GM19324 (cell line): ENCODE data around the gene FADS2.
"Not testable (repeated sequence)": the region's sequence is repeated elsewhere in the genome, so short reads cannot be mapped to it uniquely, and the experiment has no call there.

ENCODE experiments used
- ATAC-seq: cut with Tn5 transposase; IDR thresholded peaks from one replicate; pipeline ENCODE4 v1.9.1; 2021; ENCODE audit warnings: mild to moderate bottlenecking, moderate library complexity; ENCODE audit not compliant: unreplicated experiment, low FRiP score

FADS2 gene

GRCh38 chr11:61864814-61865775 lies 37.0 kb downstream of the FADS2 start:
- no peak for ATAC-seq

GRCh38 chr11:61866231-61866957 lies 38.3 kb downstream of the FADS2 start:
- no peak for ATAC-seq

DNA sequence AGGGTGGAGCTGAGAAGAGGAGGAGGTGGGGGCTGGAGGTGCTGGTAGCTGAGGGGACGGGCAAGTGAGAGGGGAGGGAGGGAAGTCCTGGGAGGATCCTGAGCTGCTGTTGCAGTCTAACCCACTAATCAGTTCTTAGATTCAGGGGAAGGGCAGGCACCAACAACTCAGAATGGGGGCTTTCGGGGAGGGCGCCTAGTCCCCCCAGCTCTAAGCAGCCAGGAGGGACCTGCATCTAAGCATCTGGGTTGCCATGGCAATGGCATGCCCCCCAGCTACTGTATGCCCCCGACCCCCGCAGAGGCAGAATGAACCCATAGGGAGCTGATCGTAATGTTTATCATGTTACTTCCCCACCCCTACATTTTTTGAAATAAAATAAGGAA lies 38.9 kb downstream of the FADS2 start:
- ATAC-seq: no peak

- ATAC-seq: no peak
These were observed 40.7 kb downstream of the FADS2 start for GRCh38 chr11:61868571-61869428.

- no peak for ATAC-seq
These were observed 41.3 kb downstream of the FADS2 start for GRCh38 chr11:61869429-61869707.

DNA sequence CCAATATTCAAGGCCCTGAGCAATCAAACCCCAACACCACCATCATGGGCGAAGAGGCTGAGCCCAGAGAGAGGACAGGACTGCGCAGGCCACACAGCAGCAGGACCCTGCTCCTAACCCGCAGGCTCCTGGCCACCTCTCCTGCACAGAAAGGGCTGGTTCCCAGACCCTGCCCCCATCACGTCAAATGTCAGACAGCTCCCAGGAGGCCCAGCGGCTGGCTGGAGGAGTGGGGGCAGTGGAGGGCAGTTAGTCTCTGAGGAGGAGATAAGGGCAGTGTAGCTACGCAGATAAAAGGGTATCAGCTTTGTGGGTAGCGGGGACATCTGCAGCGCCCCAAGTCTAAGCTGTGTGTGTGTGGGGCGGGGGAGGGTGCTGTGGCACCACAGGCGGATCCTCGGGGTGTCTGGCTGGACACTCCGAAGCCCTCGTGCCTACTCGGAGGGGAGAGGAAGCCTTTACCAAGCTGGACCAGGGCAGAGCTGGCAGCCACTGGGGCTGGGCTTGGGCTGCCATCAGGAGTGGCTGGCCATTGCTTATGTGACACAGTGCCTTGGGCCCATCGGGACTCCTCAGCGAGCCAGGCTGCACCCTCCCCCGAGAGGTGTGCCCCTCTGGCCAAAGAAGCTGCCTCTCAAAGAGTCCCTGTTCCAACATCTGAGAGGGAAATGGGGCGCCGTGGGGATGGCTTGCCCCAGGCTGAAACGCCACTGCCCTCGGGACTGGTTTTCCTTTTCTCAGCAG lies 41.8 kb downstream of the FADS2 start:
- ATAC-seq: no peak

DNA sequence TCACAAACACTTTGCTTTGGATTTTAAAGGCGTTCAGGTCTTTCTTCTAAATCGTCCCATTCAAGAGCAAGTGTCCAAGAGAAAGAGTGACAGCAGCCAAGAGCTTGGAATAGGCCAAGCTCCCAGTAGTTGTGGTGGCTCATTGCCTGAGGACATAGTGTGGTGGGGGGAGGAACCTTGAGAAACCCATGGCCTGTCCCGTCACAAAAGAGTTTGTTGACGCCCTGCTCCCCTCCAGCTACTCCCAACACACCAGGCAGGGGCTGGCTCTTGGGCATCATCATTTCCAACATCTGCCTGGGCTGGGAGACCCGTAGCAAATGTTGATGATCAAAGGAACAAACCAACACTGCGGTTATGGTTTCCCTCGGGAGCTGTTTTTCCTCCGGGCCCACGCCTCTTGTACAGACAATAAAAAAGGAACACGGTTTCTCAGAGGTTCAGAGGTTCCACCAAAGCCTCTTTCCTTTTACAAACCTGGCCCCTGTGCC lies 42.5 kb downstream of the FADS2 start:
- no peak for ATAC-seq

DNA sequence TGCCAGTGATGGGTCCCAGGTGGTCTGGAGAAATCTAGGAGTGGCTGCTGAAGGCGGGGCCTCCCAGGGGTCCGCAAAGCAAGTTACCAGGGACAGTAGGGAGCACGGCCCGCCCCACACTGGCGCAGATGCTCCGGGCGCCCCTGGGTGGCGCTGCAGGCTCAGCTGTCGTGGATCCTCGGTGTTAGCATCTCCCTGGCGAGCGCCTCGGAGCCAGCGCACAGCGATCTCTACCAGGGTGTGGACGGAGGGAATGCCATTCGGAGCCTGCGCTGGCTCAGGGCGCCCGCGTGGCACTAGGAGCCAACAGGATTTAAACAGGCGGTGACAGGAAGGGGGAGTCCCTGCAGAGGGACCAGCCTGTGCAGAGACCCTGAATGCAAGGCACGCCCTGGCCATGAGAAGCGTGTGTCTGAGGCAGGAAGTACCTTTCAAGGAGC lies 43.1 kb downstream of the FADS2 start:
- no peak for ATAC-seq

- no peak for ATAC-seq
These were observed 45.0 kb downstream of the FADS2 start for GRCh38 chr11:61872935-61873565.

- no peak for ATAC-seq
These were observed 45.7 kb downstream of the FADS2 start for GRCh38 chr11:61873588-61874376.

DNA sequence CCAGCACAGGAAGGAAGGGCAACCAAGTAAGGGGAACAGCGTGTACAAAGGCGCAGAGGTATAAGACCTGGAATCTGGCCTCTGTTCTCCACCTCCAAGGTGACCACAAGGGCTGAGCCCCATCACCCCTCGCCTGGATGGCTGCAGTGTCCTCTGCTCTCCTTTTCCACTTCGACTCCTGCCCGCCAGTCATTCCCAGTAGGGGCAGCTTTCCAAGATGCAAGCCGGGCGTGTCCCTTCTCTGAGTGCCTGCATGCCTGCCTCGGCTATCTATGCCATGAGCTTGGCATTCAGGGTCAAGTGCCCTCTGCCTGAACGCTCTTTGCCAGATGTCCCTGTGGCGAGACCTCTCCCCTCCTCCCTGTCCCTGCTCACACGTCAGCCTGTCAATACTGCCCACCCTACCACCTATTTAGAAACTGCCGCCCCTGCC lies 46.3 kb downstream of the FADS2 start:
- no peak for ATAC-seq

- no peak for ATAC-seq
These were observed 46.8 kb downstream of the FADS2 start for GRCh38 chr11:61874853-61875252.

- ATAC-seq: no peak
These were observed 47.6 kb downstream of the FADS2 start for GRCh38 chr11:61875698-61876097.

DNA sequence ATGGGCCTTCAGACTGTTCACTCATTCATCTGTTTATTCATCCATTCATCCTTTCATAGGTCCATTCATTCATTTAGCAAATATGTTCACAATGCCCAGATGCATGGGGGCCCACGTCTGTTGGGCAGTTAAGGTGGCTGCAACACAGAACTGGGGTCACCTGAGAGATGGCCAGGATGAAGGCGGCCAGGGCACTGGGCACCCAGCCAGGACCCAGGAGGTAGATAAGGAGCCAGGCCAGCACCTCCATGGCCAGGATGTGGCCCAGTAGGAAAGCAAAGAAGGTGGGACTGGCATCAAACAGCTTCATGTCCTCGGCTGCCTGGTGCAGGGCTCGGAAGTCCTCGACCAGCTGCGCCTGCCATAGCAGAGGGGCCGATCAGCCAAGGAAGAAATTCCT lies 51.1 kb downstream of the FADS2 start:
- no peak for ATAC-seq

DNA sequence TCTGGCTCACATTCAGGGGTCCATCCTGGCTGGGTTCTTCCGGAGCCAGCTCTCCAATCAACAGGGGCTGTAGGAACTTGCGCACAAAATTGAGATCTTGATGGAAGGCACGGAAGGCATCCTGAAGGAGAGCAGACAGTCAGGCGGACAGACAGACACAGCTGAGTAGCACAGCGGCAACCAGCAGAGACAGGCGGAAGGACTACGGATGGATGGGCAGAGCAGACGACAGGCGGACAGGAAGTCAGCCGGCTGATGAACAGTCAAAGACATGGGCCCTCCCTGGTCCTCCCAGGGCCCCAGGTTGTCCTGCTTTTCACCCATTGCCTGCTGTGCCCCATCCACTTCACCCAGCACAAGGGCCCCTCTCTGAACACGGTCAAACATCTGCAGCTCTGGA lies 51.9 kb downstream of the FADS2 start:
- ATAC-seq: no peak

GRCh38 chr11:61880454-61880853 lies 52.4 kb downstream of the FADS2 start:
- ATAC-seq: no peak

DNA sequence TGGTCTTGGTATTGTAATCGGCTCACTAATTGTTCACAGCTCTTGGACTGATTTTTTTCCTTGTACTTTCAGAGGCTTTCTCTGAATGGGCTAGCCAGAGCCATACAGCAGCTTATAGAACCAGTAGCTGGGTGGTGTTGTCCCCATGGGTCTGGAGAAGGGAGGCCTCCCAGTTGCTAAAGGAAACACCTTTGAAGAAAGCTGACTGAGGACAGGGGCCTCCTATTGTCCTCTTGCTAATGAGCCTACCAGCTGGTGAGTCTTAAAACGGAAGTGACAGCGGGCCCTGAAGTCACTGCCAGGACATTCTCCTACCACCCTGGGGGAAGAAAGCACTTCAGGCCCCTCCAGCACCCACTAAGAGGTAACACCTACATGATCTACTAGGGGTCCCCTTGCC lies 53.3 kb downstream of the FADS2 start:
- no peak for ATAC-seq

DNA sequence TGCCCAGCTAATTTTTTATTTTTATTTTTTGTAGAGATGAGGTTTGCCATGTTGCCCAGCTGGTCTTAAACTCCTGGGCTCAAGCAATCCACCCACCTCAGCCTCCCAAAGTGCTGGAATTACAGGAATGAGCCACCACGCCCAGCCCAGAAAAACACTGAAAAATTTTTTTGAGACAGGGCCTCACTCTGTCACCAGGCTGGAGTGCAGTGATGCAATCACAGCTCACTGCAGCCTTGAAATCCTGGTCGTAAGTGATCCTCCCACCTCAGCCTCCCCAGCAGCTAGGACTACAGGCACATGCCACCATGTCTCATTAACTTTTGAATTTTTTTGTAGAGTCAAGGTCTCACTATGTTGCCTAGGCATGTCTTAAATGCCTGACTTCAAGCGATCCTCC lies 54.2 kb downstream of the FADS2 start:
- ATAC-seq: not testable (repeated sequence)

- ATAC-seq: no peak
These were observed 54.8 kb downstream of the FADS2 start for GRCh38 chr11:61882879-61883278.
